Heart left ventricle (tissue), 16 donors: ENCODE results near the gene DNAH17. TPM values are rescaled to one million over a fixed set of nuclear protein-coding genes. Genes with fewer than 3 reads are reported as not detected.

Experiments
- ATAC-seq, 4 donors: fragments of 200-7000 bp; cut with Tn5 transposase; one replicate each; pipeline ENCODE4 v1.9.1; 2020 to 2022; ENCODE audit warnings: moderate library complexity in 4 of 4, mild to moderate bottlenecking in 3 of 4, moderate number of reproducible peaks in 1 of 4
- DNase-seq, 5 donors: peaks; one replicate each; pipeline ENCODE4 v3.0.0-alpha.2; 2020
- H3K27ac ChIP-seq, 12 donors: fragments of 200-600 bp; sonication (generic) in 4 of 12; one replicate each; pipeline versions ENCODE4 v1.5.0 to v1.8.0; 2016 to 2022; ENCODE audit warnings: mild to moderate bottlenecking in 2 of 12
- H3K27me3 ChIP-seq, 9 donors: fragments of 200-600 bp; sonication (generic) in 2 of 9; one replicate each; pipeline versions ENCODE4 v1.5.1 to v1.8.0; 2016 to 2022; ENCODE audit warnings: mild to moderate bottlenecking in 3 of 9
- H3K36me3 ChIP-seq, 9 donors: fragments of 200-600 bp; sonication (generic) in 2 of 9; one replicate each; pipeline versions ENCODE4 v1.5.0 to v1.8.0; 2018 to 2022; ENCODE audit warnings: mild to moderate bottlenecking in 2 of 9
- H3K4me1 ChIP-seq, 12 donors: fragments of 200-600 bp; sonication (generic) in 4 of 12; one replicate each; pipeline versions ENCODE4 v1.5.0 to v1.8.0; 2016 to 2022; ENCODE audit warnings: mild to moderate bottlenecking in 3 of 12
- H3K4me3 ChIP-seq, 12 donors: fragments of 200-600 bp; sonication (generic) in 4 of 12; one replicate each; pipeline versions ENCODE4 v1.5.0 to v1.8.0; 2017 to 2022; ENCODE audit warnings: mild to moderate bottlenecking in 9 of 12, moderate library complexity in 4 of 12
- H3K9me3 ChIP-seq, 12 donors: fragments of 200-600 bp; sonication (generic) in 4 of 12; one replicate each; pipeline versions ENCODE4 v1.5.0 to v1.8.0; 2016 to 2022; ENCODE audit warnings: mild to moderate bottlenecking in 1 of 12
- CTCF ChIP-seq, 12 donors: fragments of 200-600 bp; sonication (generic) in 4 of 12; IDR thresholded peaks; one replicate each; pipeline versions ENCODE4 v1.5.0 to v1.8.0; 2018 to 2022; ENCODE audit warnings: antibody characterized with exemption in 12 of 12, mild to moderate bottlenecking in 5 of 12
- POLR2A ChIP-seq, 2 donors: fragments of 450-650 bp; IDR thresholded peaks; one replicate each; pipeline ENCODE4 v1.6.1; 2017; ENCODE audit warnings: antibody characterized with exemption in 2 of 2, mild to moderate bottlenecking in 2 of 2, moderate library complexity in 2 of 2
- WGBS, 4 donors: extraction: QIAGEN DNeasy Blood & Tissue Kit in 2 of 4; methylation state at CpG; one replicate each; pipeline versions ENCODE4 v1.1.5 to v1.1.7; 2013 to 2018; 5-methylcytosine and 5-hydroxymethylcytosine counted together
- intact Hi-C, 10 donors: fragments of 100-400 bp; cut with DNase I; formaldehyde crosslinking; loops; one replicate each; pipeline versions ENCODE4 v1.11.1 to v1.14.2; 2022
- long read RNA-seq, 3 donors: library from polyadenylated mRNA; unstranded; transcript quantifications; one replicate each; pipeline ENCODE4 v2.0.0, GENCODE V29; 2020 to 2021
- polyA plus RNA-seq, 2 donors: library from polyadenylated mRNA; stranded (reverse); fragments of 200-250 nt; gene quantifications; one replicate each; pipeline ENCODE4 v1.2.3, GENCODE V29; 2013
- total RNA-seq, 9 donors: library from RNA; depleted of rRNA in 2 of 9; stranded (reverse); fragments of >200 nt in 2 of 9; fragmentation: NEBNext Ultra II Directional in 3 of 9; extraction: Animal tissue kit (Norgen Biotek cat#: 25700) in 3 of 9; gene quantifications; one replicate each; pipeline versions ENCODE4 v1.1.0 to v1.2.4, GENCODE V29; 2016 to 2023
- donor health status: ischemic (EF 13 %, LVEDD 7.1; RV severe dilation, severe dysfunction).
- donor health status: healthy with polysubstance abuse.
- donor health status: DM: no; HTN: yes; CAD: no.
- donor health status: DM: no; HTN: no; CAD: no.
- donor health status: ischemic (EF 25% LVEDD 6.9; RV normal size, moderate dysfunction).
- donor health status: ischemic (EF 25% LVEDD 5.7; RV mildly dilated, moderate dysfunction).
- donor health status: healthy.
- donor health status: DM: yes; HTN: yes; CAD: no.
- donor health status: ischemic (EF 35%, LVEDD 5.7; RV mildly dilated, moderate dysfunction).
- donor health status: nonischemic (EF 11% LVEDD 7.7; RV severe dilation, severe dysfunction).
- donor health status: DM: yes; HTN: yes; CAD: no.
- donor health status: PGD.
- donor health status: ischemic (EF 29% LVEDD 5.4; RV normal size, mild dysfunction).
- donor health status: nonischemic (EF 23%, LVEDD 6.1; RV moderate dilation, normal function).

Gene DNAH17, protein sequence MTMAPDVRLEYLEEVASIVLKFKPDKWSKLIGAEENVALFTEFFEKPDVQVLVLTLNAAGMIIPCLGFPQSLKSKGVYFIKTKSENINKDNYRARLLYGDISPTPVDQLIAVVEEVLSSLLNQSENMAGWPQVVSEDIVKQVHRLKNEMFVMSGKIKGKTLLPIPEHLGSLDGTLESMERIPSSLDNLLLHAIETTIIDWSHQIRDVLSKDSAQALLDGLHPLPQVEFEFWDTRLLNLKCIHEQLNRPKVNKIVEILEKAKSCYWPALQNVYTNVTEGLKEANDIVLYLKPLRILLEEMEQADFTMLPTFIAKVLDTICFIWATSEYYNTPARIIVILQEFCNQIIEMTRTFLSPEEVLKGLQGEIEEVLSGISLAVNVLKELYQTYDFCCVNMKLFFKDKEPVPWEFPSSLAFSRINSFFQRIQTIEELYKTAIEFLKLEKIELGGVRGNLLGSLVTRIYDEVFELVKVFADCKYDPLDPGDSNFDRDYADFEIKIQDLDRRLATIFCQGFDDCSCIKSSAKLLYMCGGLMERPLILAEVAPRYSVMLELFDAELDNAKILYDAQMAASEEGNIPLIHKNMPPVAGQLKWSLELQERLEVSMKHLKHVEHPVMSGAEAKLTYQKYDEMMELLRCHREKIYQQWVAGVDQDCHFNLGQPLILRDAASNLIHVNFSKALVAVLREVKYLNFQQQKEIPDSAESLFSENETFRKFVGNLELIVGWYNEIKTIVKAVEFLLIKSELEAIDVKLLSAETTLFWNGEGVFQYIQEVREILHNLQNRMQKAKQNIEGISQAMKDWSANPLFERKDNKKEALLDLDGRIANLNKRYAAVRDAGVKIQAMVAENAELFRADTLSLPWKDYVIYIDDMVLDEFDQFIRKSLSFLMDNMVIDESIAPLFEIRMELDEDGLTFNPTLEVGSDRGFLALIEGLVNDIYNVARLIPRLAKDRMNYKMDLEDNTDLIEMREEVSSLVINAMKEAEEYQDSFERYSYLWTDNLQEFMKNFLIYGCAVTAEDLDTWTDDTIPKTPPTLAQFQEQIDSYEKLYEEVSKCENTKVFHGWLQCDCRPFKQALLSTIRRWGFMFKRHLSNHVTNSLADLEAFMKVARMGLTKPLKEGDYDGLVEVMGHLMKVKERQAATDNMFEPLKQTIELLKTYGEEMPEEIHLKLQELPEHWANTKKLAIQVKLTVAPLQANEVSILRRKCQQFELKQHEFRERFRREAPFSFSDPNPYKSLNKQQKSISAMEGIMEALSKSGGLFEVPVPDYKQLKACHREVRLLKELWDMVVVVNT (N-terminal part only)
- total RNA-seq (under 1 TPM in 5 of 9 donors, not detected in 4; 0.02 to 0.63 (median 0.25) TPM), polyA plus RNA-seq (under 1 TPM; 0.04 to 0.17 TPM)
- long read RNA-seq, donor 1: 0 reads
- long read RNA-seq, donor 2: 0 reads
- long read RNA-seq, donor 3: 0 reads

DNA sequence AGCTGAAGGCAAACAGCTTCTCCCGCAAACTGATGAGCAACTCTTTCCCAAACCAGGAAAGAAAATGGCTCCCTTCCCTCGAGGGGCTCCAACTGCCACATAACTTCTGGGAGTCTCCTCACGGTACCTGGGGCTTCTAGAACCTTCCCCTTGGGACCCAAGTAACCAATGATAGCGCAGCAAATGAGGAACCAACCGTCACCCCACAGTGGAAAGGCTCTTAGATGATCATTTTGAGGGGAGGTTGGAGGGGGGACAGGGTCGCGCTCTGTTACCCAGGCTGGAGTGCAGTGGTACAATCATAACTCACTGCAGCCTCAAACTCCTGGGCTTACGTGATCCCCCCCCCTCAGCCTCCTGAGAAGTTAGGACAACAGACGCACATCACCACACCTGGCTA lies at the start of gene DNAH17:
DNAH17 (minus strand) TSS at position 101 of the 400 bp plus-strand sequence. CDS start 2,339 bp downstream, outside the sequence.
- H3K27ac ChIP-seq: peak within 1 kb of the TSS in 10 of 12 donors; percentile 21 to 79 (median 70)
- no peak for DNase-seq
- ATAC-seq: no peak
- no peaks in the 10 kb centered on the region for H3K27me3 ChIP-seq
- intact Hi-C loops: no loop called here
- H3K36me3 ChIP-seq: no peaks in the 10 kb centered on the region
- no peak within 1 kb of the TSS for H3K4me3 ChIP-seq
- H3K9me3 ChIP-seq: no peaks in the 10 kb centered on the region
- peaks cover 0 to 14% (median 0%) of the 10 kb centered on the region in 12 donors for H3K4me1 ChIP-seq
- WGBS, 4 donors: 81 to 95% (median 91%) methylated on average over 7 to 9 of the region's 9 CpGs
- TF ChIP-seq POLR2A (IDR thresholded peaks at IDR 0.05) (no peak), CTCF (IDR thresholded peaks at IDR 0.05) (no peak)

DNA sequence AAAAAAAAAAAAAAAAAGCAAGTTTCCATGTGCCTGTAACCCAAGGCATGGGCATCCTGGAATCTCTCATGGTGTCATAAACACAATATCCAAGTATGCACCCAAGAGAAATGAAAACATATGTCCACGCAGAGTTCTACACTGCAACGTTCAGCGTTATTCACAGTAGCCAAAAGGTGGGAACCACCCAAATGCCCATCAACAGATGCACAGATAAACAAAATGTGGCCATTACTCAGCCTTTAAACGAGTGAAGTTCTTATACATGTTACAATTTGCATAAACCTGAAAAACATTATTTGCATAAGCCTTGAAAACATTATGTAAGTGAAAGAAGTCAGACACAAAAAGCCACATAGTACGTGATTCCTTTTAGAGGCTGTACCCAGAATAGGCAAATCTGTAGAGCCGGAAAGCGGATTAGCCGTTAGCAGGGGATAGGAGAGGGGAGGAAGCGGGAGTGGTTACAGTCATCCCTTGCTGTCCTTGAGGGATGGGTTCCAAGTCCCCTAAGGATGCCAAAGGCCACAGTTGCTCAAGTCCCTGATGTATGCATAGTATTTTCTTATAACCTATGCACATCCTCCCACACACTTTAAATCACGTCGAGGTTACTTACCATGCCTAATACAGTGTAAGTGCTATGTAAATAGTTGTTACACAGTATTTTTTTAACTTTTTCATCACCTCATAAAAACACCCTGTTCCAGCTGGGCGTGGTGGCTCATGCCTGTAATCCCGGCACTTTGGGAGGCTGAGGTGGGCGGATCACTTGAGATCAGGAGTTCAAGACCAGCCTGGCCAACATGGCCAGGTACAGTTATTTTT lies 47.3 kb upstream of the DNAH17 start:
- no peak overlapping the region for H3K4me3 ChIP-seq
- DNase-seq (no peak), ATAC-seq (peak in 1 of 4 donors; percentile 58)
- H3K27ac ChIP-seq: no peak overlapping the region
- intact Hi-C loops: no loop called here
- H3K9me3 ChIP-seq: peaks cover 0 to 10% (median 0%) of the 10 kb centered on the region in 12 donors
- WGBS, 4 donors: 70 to 76% (median 73%) methylated on average over 14 of the region's 14 CpGs
- no peaks in the 10 kb centered on the region for H3K27me3 ChIP-seq
- no peak for TF ChIP-seq POLR2A (IDR thresholded peaks at IDR 0.05)
- no peak for TF ChIP-seq CTCF (IDR thresholded peaks at IDR 0.05)
- H3K4me1 ChIP-seq: no peaks in the 10 kb centered on the region
- no peaks in the 10 kb centered on the region for H3K36me3 ChIP-seq

DNA sequence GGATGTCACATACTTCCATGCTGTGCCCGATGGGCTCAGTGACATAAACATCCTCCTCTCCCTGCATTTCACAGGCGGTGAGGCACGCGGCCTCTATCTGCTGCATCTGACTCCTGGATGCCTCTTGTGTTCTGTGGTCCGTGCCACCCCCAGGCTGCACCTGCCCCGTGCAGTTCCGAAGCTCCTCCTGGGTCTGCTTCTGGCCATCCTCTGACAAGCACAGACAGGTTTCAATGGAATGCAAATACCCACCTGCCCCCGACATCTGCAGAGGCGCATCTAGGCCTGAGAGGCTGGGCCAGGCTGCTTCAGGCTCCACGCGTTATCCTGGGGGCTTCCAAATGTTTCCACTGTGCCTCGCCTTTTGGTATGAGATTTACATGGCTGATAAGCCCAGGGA lies 46.3 kb upstream of the DNAH17 start:
- intact Hi-C loops: no loop called here
- no peaks in the 10 kb centered on the region for H3K4me1 ChIP-seq
- H3K27ac ChIP-seq: no peak overlapping the region
- no peaks in the 10 kb centered on the region for H3K27me3 ChIP-seq
- peaks cover 0 to 10% (median 0%) of the 10 kb centered on the region in 12 donors for H3K9me3 ChIP-seq
- TF ChIP-seq POLR2A (IDR thresholded peaks at IDR 0.05) (no peak), CTCF (IDR thresholded peaks at IDR 0.05) (no peak)
- ATAC-seq: no peak
- DNase-seq: no peak
- no peak overlapping the region for H3K4me3 ChIP-seq
- WGBS, 4 donors: 87 to 91% (median 89%) methylated on average over 12 of the region's 12 CpGs
- H3K36me3 ChIP-seq: no peaks in the 10 kb centered on the region
